ENCODE measurements around the gene TRPV3. TPM values are rescaled to one million over a fixed set of nuclear protein-coding genes. Genes with fewer than 3 reads are reported as not detected.
"Not testable (repeated sequence)": the region's sequence is repeated elsewhere in the genome, so short reads cannot be mapped to it uniquely, and the experiment has no call there.

TRPV3 gene
- total RNA-seq, 2 experiments from 2014 or later = 0.61 to 0.89 TPM

DNA sequence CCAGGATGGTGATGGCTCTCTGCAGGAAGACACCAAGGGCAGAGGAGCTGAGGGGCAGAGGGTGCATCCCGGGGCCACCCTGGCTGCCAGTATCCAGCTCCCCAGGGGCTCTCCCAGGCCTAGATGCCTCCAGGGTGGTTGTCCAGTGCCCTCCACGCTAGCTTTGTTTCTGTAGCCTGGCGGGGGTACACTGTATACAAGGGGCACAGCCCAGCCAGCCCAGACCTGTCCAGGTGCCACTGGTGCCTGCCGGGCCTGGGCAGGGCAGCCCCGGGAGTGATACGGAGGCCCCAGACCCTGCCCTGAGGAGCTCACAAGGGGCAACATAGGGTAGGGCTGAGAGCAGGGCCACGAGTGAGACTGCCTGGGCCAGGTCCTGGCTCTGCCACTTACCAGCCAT is 14.6 kb upstream of the TRPV3 start:
- CTCF ChIA-PET = no interaction called here

DNA sequence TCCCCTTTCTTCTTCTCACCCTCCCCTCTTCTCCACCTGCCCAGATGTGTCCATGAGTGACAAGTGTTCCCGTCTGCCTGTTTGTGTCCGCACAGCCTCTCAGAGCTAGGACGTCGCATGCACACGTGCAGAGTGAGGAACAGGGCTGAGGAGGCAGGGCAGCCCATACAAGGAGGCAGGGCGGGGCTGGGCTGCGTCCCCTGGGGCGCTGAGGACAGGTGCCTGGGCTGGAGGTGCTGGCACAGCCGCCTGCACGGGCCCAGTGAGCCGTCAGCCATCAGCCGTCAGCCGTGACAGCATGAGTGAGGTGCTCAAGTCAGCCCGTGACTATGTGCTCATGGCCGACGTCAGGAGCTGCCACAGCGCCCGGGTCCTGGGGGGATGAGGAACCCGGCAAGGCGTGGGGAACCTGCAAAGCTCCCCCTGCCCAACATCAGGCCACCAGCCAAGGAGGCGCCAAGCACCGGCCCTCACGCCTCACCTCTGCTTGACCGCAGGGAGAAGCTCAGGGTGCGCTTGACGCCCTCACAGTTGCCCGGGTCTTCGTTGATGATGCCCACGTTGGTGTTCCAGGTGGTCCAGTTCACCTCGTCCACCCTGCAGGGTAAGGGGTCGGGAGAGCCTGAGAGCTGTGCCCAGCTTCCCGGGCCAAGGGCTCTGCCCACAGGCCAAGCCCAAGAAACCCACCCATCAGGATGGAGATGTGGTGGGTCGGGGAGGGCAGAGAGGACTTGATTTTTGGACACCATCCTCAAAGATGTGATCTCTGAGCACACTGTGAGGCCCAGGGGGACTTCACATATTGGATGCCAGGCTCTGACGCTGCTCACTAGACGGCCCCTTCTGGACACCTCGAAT is 13.7 kb upstream of the TRPV3 start:
- intact Hi-C loops (cut with DNase I, micrococcal nuclease) = no loop called here
- no peaks in the 10 kb centered on the region for H3K4me1 Mint-ChIP-seq
- no peaks in the 10 kb centered on the region for H3K9me3 Mint-ChIP-seq (ENCODE audit: low read depth)
- peaks cover 3% of the 10 kb centered on the region for H3K36me3 Mint-ChIP-seq (ENCODE audit: low read depth)
- POLR2A ChIA-PET = interaction anchor here (0.5 kb wide), 1 partner anchor 12 kb away, joined by 3 read pairs; no protein-coding TSS in a partner anchor
- ATAC-seq = no peak
- H3K27ac Mint-ChIP-seq = no peak overlapping the region
- DNase-seq = no peak
- H3K27me3 Mint-ChIP-seq = no peaks in the 10 kb centered on the region
- no peak overlapping the region for H3K4me3 Mint-ChIP-seq
- CTCF ChIA-PET = no interaction called here

More for the DNA sequence above, 14.6 kb upstream of the TRPV3 start:
- Mint-ChIP-seq H3K9me3 (ENCODE audit: low read depth) (no peaks in the 10 kb centered on the region), H3K4me1 (no peaks in the 10 kb centered on the region), H3K4me3 (no peak overlapping the region), H3K27me3 (no peaks in the 10 kb centered on the region), H3K27ac (no peak overlapping the region), H3K36me3 (ENCODE audit: low read depth) (peaks cover 3% of the 10 kb centered on the region)
- intact Hi-C loops (cut with DNase I, micrococcal nuclease) = no loop called here
- POLR2A ChIA-PET = interaction anchor here (0.5 kb wide), 1 partner anchor 11 kb away, joined by 3 read pairs; no protein-coding TSS in a partner anchor
- ATAC-seq (no peak), DNase-seq (no peak)

DNA sequence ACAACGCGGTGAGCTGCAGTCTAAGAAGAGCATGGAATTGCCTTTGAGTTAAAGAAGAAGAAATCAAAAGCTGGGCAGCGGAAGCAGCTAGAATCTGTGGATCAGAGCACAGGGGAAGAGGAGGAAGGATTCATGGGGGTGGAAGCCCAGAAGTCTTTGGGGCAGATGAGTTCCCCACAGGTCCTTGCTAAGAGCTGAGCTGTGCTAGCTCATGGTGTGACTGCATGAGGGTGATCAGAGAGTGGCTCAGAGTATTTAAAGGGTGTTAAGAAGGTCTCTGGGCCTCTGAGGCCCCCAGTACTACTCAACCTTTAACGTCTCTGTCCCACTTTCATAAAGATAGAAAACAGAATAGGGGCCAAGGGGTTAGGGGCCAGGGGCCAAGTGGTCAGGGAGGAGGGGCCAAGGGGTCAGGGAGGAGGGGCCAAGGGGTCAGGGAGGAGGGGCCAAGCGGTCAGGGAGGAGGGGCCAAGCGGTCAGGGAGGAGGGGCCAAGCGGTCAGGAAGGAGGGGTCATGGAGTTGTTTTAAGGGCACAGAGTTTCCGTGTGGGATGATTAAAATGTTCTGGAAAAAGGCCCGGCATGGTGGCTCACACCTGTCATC is 12.0 kb upstream of the TRPV3 start:
- intact Hi-C loops (cut with DNase I, micrococcal nuclease) = no loop called here
- no peak for ATAC-seq
- no peak overlapping the region for H3K27ac Mint-ChIP-seq

DNA sequence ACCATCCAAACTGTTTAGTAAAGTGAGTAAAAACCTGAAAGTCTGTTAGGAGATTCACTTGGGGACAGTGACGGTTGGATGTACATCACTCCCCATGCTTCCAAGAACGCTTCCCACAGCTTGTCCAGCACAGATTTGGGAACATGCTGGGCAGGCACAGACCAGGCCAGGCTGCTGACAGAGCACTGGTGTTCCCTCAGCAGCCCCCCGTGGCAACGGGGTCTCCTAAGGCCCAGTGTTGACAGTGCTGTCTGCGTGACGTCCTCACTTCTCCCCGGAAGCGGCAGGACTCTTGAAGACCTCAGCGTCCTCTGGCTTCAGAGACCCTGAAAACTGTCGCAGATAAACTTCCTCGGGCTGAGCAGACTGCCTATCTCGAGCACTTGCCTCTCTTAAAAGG is 8.9 kb upstream of the TRPV3 start:
- DNase-seq = no peak
- ChIA-PET CTCF (no interaction called here), POLR2A (no interaction called here)
- Mint-ChIP-seq H3K27ac (no peak overlapping the region), H3K36me3 (ENCODE audit: low read depth) (peaks cover 3% of the 10 kb centered on the region), H3K4me3 (no peak overlapping the region), H3K27me3 (no peaks in the 10 kb centered on the region), H3K4me1 (peaks cover 10% of the 10 kb centered on the region), H3K9me3 (ENCODE audit: low read depth) (no peaks in the 10 kb centered on the region)
- no peak for ATAC-seq
- intact Hi-C loops (cut with DNase I, micrococcal nuclease) = no loop called here

More for the DNA sequence above, 12.0 kb upstream of the TRPV3 start:
- H3K4me1 Mint-ChIP-seq = no peaks in the 10 kb centered on the region
- no peaks in the 10 kb centered on the region for H3K27me3 Mint-ChIP-seq
- H3K36me3 Mint-ChIP-seq (ENCODE audit: low read depth) = peaks cover 3% of the 10 kb centered on the region
- CTCF ChIA-PET = no interaction called here
- DNase-seq = no peak
- no peak overlapping the region for H3K4me3 Mint-ChIP-seq
- POLR2A ChIA-PET = no interaction called here
- H3K9me3 Mint-ChIP-seq (ENCODE audit: low read depth) = no peaks in the 10 kb centered on the region

DNA sequence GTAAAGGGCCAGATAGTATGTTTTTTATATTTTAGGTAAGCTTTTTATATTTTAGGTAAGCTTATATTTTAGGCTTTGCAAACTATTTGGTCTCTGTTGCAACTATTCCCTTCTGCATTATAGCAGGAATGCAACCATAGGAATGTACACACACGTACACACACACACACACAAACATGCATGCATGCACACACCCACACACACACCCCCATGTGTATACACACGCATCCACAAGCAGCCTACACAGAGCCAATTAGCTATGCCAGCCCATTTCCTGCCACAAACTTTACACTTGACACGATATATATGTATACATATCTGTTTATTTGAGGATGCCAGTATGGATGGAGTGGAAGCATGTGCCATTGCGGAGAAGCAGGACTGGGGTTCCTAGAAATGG is 7.5 kb upstream of the TRPV3 start:
- Mint-ChIP-seq H3K36me3 (ENCODE audit: low read depth) (peaks cover 3% of the 10 kb centered on the region), H3K9me3 (ENCODE audit: low read depth) (no peaks in the 10 kb centered on the region), H3K4me3 (no peak overlapping the region), H3K4me1 (peaks cover 10% of the 10 kb centered on the region), H3K27me3 (no peaks in the 10 kb centered on the region), H3K27ac (no peak overlapping the region)
- no peak for ATAC-seq
- POLR2A ChIA-PET = no interaction called here
- intact Hi-C loops (cut with DNase I, micrococcal nuclease) = no loop called here
- no peak for DNase-seq
- CTCF ChIA-PET = no interaction called here

DNA sequence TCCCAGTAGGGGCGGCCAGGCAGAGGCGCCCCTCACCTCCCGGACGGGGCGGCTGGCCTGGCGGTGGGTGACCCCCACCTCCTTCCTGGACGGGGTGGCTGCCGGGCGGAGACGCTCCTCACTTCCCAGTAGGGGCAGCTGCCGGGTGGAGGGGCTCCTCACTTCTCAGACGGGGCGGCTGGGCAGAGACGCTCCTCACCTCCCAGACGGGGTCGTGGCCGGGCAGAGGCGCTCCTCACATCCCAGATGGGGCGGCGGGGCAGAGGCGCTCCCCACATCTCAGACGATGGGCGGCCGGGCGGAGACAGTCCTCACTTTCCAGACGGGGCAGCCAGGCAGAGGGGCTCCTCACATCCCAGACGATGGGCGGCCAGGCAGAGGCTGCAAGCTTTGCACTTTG is 6.6 kb upstream of the TRPV3 start:
- ATAC-seq, POLR2A ChIA-PET: not testable (repeated sequence)

DNA sequence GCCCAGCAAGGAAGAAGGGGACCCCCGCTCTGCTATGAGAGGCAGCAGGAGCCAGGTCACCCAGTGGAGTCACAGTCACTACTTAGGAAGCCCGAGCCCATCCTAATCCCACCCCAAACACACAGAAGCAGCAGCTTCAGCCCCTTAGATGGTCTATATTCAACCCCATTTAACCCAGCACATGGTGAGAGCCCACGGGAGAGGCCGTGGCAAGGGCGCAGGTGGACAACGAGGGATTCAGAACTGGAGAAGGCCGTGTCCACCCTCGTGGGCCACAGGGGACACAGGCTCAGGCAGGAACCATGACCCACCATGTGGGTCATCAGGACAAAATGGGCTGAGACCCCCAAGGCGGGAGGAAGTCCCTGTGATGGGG is 1.6 kb upstream of the TRPV3 start:
- Mint-ChIP-seq H3K9me3 (ENCODE audit: low read depth) (no peaks in the 10 kb centered on the region), H3K36me3 (ENCODE audit: low read depth) (no peaks in the 10 kb centered on the region), H3K4me3 (no peak overlapping the region), H3K27ac (peak overlapping the region; percentile 25), H3K27me3 (no peaks in the 10 kb centered on the region), H3K4me1 (peaks cover 34% of the 10 kb centered on the region)
- ATAC-seq (no peak), DNase-seq (no peak)
- intact Hi-C loops (cut with DNase I, micrococcal nuclease) = loop anchor here in 1 of 2 experiments (2.0 to 5.0 kb wide), 2 partner anchors 78 to 847 kb away; partner anchors contain the start of genes CLUH, CTNS and SHPK
- ChIA-PET CTCF (interaction anchor here (0.6 kb wide), 1 partner anchor 602 kb away, joined by 3 read pairs; no protein-coding TSS in a partner anchor), POLR2A (no interaction called here)

More for the DNA sequence above, 6.6 kb upstream of the TRPV3 start:
- H3K9me3 Mint-ChIP-seq (ENCODE audit: low read depth); H3K27me3 Mint-ChIP-seq; H3K27ac Mint-ChIP-seq; DNase-seq; intact Hi-C loops (cut with DNase I, micrococcal nuclease); H3K4me3 Mint-ChIP-seq; H3K36me3 Mint-ChIP-seq (ENCODE audit: low read depth); CTCF ChIA-PET: not testable (repeated sequence)
- peaks cover 12% of the 10 kb centered on the region for H3K4me1 Mint-ChIP-seq

DNA sequence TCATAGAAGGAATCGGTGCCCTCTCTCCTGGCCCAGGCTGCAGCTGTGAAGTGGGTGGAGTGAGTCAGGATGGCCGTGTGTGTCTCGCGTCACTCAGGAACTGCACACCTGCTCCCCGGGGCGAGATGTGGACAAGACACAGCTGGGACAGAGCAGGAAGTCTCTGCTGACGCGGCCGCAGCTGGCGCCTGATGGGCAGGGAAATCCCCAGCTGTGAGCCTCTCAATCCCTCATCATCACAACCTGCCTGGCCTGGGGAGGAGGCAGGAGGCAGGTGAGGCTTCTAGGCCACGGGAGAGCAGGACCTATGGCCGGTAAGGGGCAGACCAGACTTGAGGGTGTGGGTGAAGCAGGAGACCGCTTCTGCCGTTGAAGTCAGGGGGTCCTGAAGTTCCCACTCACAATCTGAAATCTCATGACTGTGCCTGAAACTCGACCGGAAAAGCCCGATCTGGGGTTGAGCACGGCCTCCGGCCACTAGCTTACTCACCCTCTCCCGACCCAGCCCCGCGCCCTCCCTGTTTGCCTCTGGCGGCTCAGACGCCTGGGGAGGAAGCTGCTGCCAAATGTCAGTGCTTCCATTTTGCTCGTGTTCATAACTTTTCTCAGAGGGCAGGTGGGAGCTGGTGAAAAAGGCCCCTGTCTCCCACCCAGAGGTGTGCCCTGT is 1.1 kb upstream of the TRPV3 start:
- ChIA-PET POLR2A (no interaction called here), CTCF (interaction anchor here (0.6 kb wide), 1 partner anchor 601 kb away, joined by 3 read pairs; no protein-coding TSS in a partner anchor)
- intact Hi-C loops (cut with DNase I, micrococcal nuclease) = loop anchor here in 1 of 2 experiments (1.0 to 5.0 kb wide), 3 partner anchors 78 to 846 kb away; partner anchors contain the start of genes CLUH, CTNS, HASPIN and SHPK
- Mint-ChIP-seq H3K27me3 (no peaks in the 10 kb centered on the region), H3K4me3 (no peak overlapping the region), H3K36me3 (ENCODE audit: low read depth) (no peaks in the 10 kb centered on the region), H3K27ac (peak overlapping the region; percentile 69), H3K9me3 (ENCODE audit: low read depth) (no peaks in the 10 kb centered on the region), H3K4me1 (peaks cover 34% of the 10 kb centered on the region)
- peak; percentile 85 for DNase-seq
- ATAC-seq = peak; percentile 81

DNA sequence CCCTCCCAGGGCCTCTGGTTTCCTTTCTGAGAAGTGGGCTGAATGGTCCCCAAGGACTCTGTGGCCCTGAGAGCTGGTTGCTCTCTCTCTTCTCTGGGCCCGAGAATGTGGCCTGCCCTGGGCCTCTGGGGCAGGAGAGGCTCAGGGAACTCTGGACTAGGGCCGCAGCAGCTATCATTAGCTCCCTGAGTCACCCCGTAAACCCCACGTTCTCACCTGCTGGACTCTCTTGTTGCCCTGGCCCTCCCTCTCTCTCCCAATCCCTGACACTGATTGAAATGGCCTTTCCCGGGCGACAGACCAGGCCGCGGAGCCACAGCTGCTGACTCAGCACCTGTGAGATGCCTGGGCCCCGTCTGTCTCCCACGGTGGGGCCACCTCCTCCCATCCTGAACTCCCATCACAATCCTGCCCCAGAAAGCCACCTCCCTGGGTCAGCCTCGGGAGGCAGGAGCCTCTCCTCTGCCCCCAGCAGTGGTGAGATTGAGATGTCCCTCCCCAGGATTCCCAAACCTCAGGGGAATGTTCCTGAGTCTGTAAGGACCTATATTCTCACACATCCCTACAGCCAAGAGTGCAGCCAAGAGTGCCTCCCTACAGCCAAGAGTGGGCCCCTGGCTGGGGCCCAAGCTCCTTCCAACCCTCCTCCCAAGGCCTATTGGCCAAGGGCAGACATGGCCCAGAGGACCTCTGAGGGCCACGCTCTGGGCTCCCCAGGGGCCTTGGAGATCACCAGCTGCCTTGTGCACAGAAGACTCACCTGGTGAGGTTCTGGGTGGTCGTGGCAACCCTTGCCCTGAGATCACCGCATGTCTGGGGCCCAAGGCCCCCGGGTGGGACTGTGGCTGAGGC is 470 bp downstream of the TRPV3 start:
- Mint-ChIP-seq H3K27me3 (peaks cover 4% of the 10 kb centered on the region), H3K36me3 (ENCODE audit: low read depth) (no peaks in the 10 kb centered on the region), H3K4me3 (no peak overlapping the region), H3K27ac (no peak overlapping the region), H3K9me3 (ENCODE audit: low read depth) (no peaks in the 10 kb centered on the region), H3K4me1 (peaks cover 24% of the 10 kb centered on the region)
- DNase-seq (no peak), ATAC-seq (peak; percentile 5)
- intact Hi-C loops (cut with DNase I, micrococcal nuclease) = loop anchor here in 1 of 2 experiments (5.0 kb wide), 1 partner anchor 845 kb away; the partner anchor contains the start of gene CLUH
- POLR2A ChIA-PET = no interaction called here
- CTCF ChIA-PET = interaction anchor here (1.0 to 1.1 kb wide), 2 partner anchors 115 to 270 kb away, joined by 3 read pairs; no protein-coding TSS in a partner anchor

DNA sequence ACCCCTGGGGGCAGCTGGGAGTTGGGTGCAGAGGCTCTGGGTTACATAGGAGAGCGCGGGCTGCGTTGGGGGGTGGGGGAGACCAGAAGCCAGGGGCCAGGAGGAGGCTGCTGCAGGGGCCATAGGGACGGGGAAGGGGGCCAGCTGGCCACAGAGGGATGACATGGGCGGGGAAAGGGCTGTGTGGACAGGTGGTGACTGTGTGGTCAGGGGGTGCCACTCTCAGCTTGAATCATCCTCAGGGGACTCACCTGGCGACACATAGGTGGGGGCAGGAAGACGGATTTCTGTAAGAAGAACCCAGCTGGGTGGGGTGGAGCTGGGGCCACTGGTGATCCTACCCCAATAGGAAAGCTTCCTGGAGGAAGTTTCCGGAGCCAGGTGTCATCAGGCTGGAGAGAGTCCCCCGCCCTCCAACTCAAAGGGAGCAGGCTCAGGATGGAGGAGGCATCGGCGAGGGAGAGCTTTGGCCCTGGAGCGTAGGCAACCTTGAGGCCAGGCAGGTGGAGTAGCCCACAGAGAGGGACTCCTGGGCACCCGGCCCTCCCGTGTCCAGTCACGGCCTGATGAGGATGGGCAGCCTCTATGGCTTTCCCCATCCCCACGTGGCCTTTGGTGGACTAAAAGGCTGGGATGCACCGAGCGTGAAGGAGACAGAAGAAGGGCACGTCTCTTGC is 1.2 kb downstream of the TRPV3 start:
- Mint-ChIP-seq H3K4me1 (peaks cover 24% of the 10 kb centered on the region), H3K4me3 (no peak overlapping the region), H3K27ac (no peak overlapping the region), H3K9me3 (ENCODE audit: low read depth) (no peaks in the 10 kb centered on the region), H3K27me3 (peaks cover 4% of the 10 kb centered on the region), H3K36me3 (ENCODE audit: low read depth) (no peaks in the 10 kb centered on the region)
- no peak for ATAC-seq
- no peak for DNase-seq
- ChIA-PET CTCF (interaction anchor here (1.0 to 1.1 kb wide), 2 partner anchors 114 to 271 kb away, joined by 3 read pairs; no protein-coding TSS in a partner anchor), POLR2A (no interaction called here)
- intact Hi-C loops (cut with DNase I, micrococcal nuclease) = loop anchor here in 1 of 2 experiments (5.0 kb wide), 1 partner anchor 844 kb away; the partner anchor contains the start of gene CLUH

Measured in activated CD4-positive, alpha-beta T cell treated with anti-CD3 and anti-CD28 coated beads for 36 hours (primary cell).